ENCODE data around the gene SELENOP. TPM values are rescaled to one million over a fixed set of nuclear protein-coding genes. Genes with fewer than 3 reads are reported as not detected.

SELENOP gene
- total and polyA plus RNA-seq, 8 donors: 426 to 826 (median 675) TPM

- no peak overlapping the region for H3K4me3 ChIP-seq
- ATAC-seq: peak; percentile 47
- no peak overlapping the region for H3K27ac ChIP-seq
- no peak for TF ChIP-seq CTCF (IDR thresholded peaks at IDR 0.05)
- no peaks in the 10 kb centered on the region for H3K36me3 ChIP-seq
- intact Hi-C loops (cut with DNase I): no loop called here
- H3K4me1 ChIP-seq: no peaks in the 10 kb centered on the region
- no peaks in the 10 kb centered on the region for H3K27me3 ChIP-seq
- H3K9me3 ChIP-seq: no peaks in the 10 kb centered on the region
- no peak for DNase-seq
Measured at GRCh38 chr5:42855811-42856210, 44.1 kb upstream of the SELENOP start.

- intact Hi-C loops (cut with DNase I): no loop called here
- H3K36me3 ChIP-seq: no peaks in the 10 kb centered on the region
- ATAC-seq (no peak), DNase-seq (no peak)
- H3K27ac ChIP-seq: no peak overlapping the region
- TF ChIP-seq CTCF (IDR thresholded peaks at IDR 0.05): no peak
- no peaks in the 10 kb centered on the region for H3K4me1 ChIP-seq
- H3K27me3 ChIP-seq: no peaks in the 10 kb centered on the region
- no peak overlapping the region for H3K4me3 ChIP-seq
- no peaks in the 10 kb centered on the region for H3K9me3 ChIP-seq
Measured at GRCh38 chr5:42855386-42855785, 43.7 kb upstream of the SELENOP start.

GRCh38 chr5:42854795-42855194 is 43.1 kb upstream of the SELENOP start:
- no peak overlapping the region for H3K27ac ChIP-seq
- H3K36me3 ChIP-seq: no peaks in the 10 kb centered on the region
- no peak overlapping the region for H3K4me3 ChIP-seq
- H3K4me1 ChIP-seq: no peaks in the 10 kb centered on the region
- H3K27me3 ChIP-seq: no peaks in the 10 kb centered on the region
- H3K9me3 ChIP-seq: no peaks in the 10 kb centered on the region
- DNase-seq (no peak), ATAC-seq (peak; percentile 33)
- no peak for TF ChIP-seq CTCF (IDR thresholded peaks at IDR 0.05)
- intact Hi-C loops (cut with DNase I): no loop called here

- ATAC-seq (no peak), DNase-seq (no peak)
- Histone ChIP-seq H3K4me1 (no peaks in the 10 kb centered on the region), H3K4me3 (no peak overlapping the region), H3K27me3 (no peaks in the 10 kb centered on the region), H3K27ac (no peak overlapping the region), H3K36me3 (no peaks in the 10 kb centered on the region), H3K9me3 (no peaks in the 10 kb centered on the region)
- intact Hi-C loops (cut with DNase I): no loop called here
- TF ChIP-seq CTCF (IDR thresholded peaks at IDR 0.05): no peak
Measured at GRCh38 chr5:42852826-42853225, 41.1 kb upstream of the SELENOP start.

GRCh38 chr5:42851481-42851880 is 39.8 kb upstream of the SELENOP start:
- Histone ChIP-seq H3K4me3 (no peak overlapping the region), H3K36me3 (no peaks in the 10 kb centered on the region), H3K27me3 (no peaks in the 10 kb centered on the region), H3K9me3 (no peaks in the 10 kb centered on the region), H3K27ac (no peak overlapping the region), H3K4me1 (no peaks in the 10 kb centered on the region)
- intact Hi-C loops (cut with DNase I): no loop called here
- DNase-seq: no peak
- no peak for TF ChIP-seq CTCF (IDR thresholded peaks at IDR 0.05)
- no peak for ATAC-seq
